GM18517 (cell line): ENCODE results near the gene CRX.
"Not testable (repeated sequence)": the region's sequence is repeated elsewhere in the genome, so short reads cannot be mapped to it uniquely, and the experiment has no call there.

Source experiments
- ATAC-seq: cut with Tn5 transposase; IDR thresholded peaks from one replicate; pipeline ENCODE4 v1.9.1; 2021; ENCODE audit warnings: mild to moderate bottlenecking, moderate library complexity; ENCODE audit not compliant: unreplicated experiment

CRX gene

DNA sequence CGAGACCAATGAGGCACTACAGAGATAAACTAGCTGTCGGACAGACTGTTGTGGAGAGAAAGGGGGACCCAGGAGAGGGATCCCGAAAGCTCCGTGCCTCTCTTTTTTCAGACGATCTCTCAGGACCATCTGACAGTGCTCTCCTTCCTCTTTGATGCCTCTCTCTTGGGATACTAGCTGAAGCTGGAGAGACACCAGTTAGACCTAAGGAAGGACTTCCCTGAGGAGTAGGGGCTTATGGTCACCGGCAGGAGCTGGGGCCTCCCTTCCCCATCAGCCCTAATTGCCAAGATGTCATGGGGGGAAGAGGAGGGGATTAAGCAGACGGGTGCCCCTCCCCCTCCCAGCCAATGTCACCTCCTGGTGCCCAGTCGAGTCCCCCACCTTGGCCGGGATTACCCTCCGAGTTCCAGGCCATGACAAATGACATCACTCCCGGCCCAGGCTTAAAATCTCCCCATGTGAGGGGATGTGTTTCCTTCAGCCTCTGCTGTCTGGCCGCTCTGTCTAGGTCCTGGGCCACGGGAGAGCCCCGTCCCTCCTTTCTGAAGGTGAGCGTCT lies at the start of gene CRX:
CRX (plus strand) TSS at position 478 of the 561 bp plus-strand sequence. CDS start 12,507 bp downstream, outside the sequence.
- ATAC-seq, result no peak

DNA sequence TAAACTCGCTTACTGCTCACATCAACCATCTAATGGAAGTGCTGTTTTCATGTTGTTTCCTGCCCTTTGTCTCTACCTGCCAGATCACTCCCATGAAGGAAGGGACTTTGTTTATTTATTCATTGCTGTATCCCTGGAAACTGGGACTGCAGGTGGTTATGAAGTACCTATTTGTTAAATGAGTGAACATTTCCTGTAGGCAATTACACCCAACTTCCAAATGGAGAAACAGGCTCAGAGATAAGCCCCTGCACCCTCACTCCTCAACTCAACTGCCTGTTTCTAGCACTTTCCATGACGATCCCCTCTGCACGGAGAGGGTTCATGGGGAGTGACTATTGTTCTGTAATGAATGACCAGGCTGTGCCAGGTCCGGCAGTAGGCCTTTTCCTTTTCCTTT lies 45.2 kb upstream of the CRX start:
- no peak for ATAC-seq

- ATAC-seq, result not testable (repeated sequence)
These were observed 44.3 kb upstream of the CRX start for GRCh38 chr19:47777245-47778048.

GRCh38 chr19:47778049-47778953 lies 43.4 kb upstream of the CRX start, which contains the start of gene SELENOW:
Gene SELENOW (plus strand): TSS chr19:47778703. CDS start chr19:47778786, 83 bp downstream.
- peak; percentile 57 for ATAC-seq

DNA sequence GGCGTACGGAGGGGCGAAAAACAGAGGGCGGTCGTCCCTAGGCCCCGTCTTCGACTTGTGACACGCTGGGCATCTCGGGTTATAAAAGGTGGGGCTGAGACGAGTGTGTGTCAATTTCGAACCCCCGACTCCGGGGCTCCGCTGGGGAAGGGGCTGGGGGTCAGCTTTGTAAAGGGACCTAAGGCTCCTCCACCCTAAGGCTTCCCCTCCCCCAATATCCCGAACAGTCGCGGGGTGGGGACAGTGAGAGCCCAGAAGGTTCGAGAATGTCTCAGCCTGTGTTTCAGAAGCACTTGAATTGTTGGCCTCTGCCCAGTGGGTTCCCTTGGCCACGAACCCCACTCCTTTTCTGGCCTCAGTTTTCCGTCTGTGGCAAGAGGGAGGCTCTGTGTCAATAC lies 42.8 kb upstream of the CRX start:
- ATAC-seq, result no peak

- no peak for ATAC-seq
These were observed 42.1 kb upstream of the CRX start for GRCh38 chr19:47779524-47780214.

- ATAC-seq, result no peak
These were observed 41.6 kb upstream of the CRX start for GRCh38 chr19:47780215-47780551.

GRCh38 chr19:47781590-47782262 lies 40.0 kb upstream of the CRX start:
- ATAC-seq, result no peak

- no peak for ATAC-seq
These were observed 35.2 kb upstream of the CRX start for GRCh38 chr19:47786566-47786965.

- ATAC-seq, result not testable (repeated sequence)
These were observed 34.4 kb upstream of the CRX start for GRCh38 chr19:47787307-47787706.

GRCh38 chr19:47789811-47790210 lies 31.9 kb upstream of the CRX start:
- not testable (repeated sequence) for ATAC-seq

GRCh38 chr19:47790398-47790814 lies 31.3 kb upstream of the CRX start:
- no peak for ATAC-seq

DNA sequence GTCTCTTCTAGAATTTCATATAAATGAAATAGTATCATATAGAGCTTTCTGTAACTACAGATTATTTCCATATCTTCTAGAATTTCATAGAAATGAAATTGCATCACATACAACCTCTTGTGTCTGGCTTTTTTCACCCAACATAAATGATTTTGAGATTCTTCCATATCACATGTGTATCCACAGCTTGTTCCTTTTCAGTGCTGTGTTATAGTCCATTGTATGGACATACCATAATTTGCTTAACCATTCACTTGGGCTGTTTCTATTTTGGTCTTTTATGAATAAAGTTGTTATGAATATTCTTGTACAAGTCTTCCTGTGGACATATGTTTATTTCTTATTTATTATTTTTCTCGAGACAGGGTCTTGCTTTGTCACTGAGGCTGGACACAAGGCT lies 29.1 kb upstream of the CRX start:
- no peak for ATAC-seq

- ATAC-seq, result no peak
These were observed 27.2 kb upstream of the CRX start for GRCh38 chr19:47794526-47794925.

DNA sequence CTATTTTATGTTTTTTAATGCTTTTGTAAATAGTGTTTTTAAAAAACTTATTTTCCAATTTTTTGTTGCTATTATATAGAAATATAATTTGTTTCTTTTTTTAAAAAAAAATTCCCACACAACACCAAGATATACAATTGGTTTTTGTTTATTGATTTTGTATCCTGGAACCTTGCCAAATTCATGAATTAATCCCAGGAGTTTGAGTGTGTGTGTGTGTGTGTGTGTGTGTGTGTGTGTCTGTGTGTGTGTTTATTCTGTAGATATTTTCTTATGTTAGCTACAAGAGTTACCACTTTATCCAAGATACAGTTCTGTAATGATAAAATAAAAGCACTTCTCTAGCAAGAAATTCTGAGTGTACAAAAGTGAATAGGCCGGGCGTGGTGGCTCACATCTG lies 25.0 kb upstream of the CRX start:
- no peak for ATAC-seq

DNA sequence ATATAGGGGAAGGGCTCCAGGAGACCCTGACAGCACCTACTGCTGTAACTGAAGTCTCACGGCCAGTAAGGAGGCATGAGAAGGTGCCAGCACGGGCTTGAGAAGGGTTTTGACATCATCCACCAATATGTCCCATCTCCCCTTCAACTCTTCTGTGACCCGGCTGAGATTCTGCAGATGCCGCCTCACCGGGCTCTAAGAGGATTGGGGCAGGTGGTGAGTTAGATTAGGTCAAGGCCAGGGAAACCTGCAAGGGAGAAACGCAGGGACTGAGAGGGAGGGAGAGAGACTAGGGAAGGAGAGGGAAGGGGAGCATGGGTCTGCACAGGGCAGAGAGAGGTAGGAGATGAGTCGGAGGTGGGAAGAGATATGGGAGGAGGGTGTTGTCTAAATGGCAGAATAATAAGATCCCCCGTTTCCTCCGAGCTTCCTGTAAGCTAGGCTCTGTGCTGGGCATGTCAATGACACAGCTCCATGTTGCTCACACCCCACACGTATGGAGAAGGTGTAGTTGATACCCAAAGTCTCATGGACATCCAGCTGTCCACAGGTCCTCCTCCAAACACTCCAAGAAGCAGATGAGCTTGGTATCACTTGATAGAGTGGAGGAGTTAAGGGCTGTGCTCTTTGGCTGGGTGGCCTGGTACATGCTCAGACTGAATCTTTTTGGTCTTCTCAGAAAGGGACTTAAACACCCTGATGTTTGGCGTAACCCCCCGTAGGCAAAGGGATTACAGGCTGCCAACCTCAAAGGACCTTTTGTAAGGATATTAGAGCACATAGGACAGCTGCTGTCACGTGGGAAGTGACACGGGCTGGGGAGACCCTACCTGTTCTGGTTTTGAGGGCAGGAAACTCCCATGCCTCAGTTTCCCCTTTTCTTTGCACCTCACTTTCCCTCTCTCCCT lies 23.5 kb upstream of the CRX start:
- no peak for ATAC-seq

GRCh38 chr19:47798904-47799266 lies 22.9 kb upstream of the CRX start:
- no peak for ATAC-seq

- no peak for ATAC-seq
These were observed 20.5 kb upstream of the CRX start for GRCh38 chr19:47801270-47801669.

DNA sequence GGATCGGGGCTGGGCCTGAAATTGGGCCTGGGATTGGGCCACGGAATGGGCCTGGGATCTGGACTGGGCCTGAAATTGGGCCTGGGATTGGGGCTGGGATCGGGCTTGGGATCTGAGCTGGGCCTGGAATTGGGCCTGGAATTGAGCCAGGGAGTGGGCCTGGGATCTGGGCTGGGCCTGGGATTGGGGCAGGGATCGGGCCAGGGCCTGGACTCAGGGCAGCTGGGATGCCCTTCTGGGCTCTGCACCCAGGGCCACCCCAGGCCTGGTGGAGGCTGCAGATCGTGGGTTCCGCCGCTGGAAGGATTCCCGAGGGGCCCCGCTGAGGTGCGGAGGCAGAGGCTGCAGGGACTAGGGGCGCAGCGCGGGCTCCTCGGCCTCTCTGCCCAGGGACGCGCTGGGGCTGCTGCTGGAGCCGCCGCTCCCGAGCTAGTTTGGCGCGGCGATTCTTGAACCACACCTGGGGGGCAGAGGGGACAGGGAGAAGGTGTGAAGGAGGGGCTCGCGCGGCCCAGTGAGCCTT lies 19.2 kb upstream of the CRX start:
- no peak for ATAC-seq
